PFSK-1 (cell line): ENCODE data around the gene PSIP1.

Experiments
- FOXP2 ChIP-seq: optimal IDR thresholded peaks from 2 replicates; pipeline ENCODE3; 2011; ENCODE audit warnings: borderline replicate concordance, control low read depth, inconsistent platforms; ENCODE audit not compliant: insufficient read depth; ENCODE audit errors: extremely low read length, extremely low read depth
- POLR2AphosphoS5 ChIP-seq: IDR thresholded peaks from 2 replicates; pipeline ENCODE4 v1.6.1; 2012; ENCODE audit warnings: low read depth, mild to moderate bottlenecking, control low read depth, low read length, moderate library complexity
- SIN3A ChIP-seq: IDR thresholded peaks from 2 replicates; pipeline ENCODE4 v1.6.1; 2012; ENCODE audit warnings: mild to moderate bottlenecking, low read length, moderate library complexity, borderline replicate concordance; ENCODE audit not compliant: insufficient read depth
- TAF1 ChIP-seq: IDR thresholded peaks from 2 replicates; pipeline ENCODE4 v1.6.1; 2012; ENCODE audit warnings: low read length, control low read depth, borderline replicate concordance; ENCODE audit not compliant: insufficient read depth
- TF ChIP-seq, protein P1 (sequence below), 2 experiments: IDR thresholded peaks; 2 replicates each; pipeline versions ENCODE4 v1.6.1 to v1.8.0; 2011 to 2012; ENCODE audit warnings: low read depth in 2 of 2, low read length in 2 of 2, control low read depth in 1 of 2, inconsistent platforms in 1 of 2, mild to moderate bottlenecking in 1 of 2, moderate library complexity in 1 of 2; ENCODE audit not compliant: insufficient read depth in 1 of 2

PSIP1 gene

DNA sequence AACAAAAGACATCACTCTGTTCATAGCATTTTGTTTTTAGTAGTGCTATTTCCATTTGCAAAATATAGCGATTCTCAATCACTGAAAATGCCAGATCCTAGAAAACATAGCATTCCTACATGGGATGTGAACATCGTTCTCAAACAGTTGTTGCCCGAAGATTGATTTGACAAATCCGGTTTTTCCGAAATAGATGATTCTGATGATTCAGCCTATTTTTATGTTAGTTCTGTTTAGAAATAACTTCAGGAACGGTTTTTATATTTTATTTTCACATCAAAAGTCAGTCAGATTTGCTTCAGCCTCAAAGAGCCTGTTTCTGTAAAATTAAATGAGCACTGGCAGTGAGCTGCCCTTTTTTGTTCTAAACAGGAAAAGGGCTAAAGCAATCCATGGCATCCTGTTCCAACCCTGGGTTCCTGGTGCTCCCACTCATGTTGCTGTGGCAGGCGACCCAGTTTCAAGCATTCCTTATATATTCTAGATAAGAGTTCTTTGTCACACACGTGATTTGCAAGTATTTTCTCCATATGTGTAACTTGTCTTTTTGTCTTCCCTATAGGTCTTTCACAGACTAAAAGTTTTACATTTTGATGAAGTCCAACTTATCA lies 14.2 kb upstream of the PSIP1 start:
- TF ChIP-seq POLR2AphosphoS5 (no peak), FOXP2 (no peak), TAF1 (no peak), SIN3A (no peak)

DNA sequence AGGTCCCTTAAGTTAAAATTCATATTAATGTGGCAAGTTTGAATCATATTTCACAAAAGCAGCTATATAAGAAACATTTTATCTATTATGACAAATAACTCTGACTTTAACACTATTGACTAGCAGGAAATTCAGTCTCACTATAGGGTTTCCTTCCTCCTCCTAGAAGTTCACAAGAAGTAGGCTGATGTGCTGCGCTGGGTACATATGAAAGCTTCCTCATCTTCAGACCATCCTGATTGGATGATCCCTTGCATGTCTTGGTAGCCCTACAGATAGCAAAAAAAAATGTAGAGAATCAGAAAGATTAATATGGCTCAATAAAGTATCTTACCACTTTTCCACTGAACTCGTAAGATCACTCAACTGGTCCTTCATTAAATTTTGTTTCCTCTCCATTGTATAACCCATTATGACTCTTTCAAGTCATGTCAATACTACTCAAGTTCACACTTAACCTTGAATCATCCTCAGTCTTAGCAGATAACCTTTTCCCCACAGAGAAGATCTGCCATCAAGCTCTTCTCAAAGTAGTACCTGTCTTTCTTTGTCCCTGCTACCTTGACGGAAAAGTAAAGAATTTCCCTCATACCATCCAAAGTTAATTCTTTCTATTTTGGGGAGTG lies 11.5 kb upstream of the PSIP1 start:
- TF ChIP-seq POLR2AphosphoS5, result no peak
- TF ChIP-seq SIN3A, result no peak

DNA sequence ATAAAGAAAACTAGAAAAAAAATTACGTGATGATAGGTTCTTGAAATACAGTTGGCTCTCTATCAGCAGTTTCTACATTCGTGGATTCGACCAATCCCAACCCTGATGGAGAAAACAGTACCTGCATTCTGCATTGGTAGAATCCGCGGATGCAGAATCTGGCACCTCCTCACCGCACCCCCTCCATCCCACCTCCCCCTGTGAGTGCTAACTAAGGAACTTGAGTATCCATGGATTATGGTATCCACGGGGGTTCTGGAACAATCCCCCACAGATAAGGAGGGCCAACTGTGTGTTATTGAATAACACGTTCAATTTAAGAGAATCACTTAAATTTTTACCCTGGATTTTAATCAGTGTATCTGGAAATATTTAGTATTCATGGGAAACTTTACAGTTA lies 10.5 kb upstream of the PSIP1 start:
- TF ChIP-seq POLR2AphosphoS5 (no peak), TAF1 (no peak), SIN3A (no peak), FOXP2 (no peak)
- TF ChIP-seq, protein P1, sequence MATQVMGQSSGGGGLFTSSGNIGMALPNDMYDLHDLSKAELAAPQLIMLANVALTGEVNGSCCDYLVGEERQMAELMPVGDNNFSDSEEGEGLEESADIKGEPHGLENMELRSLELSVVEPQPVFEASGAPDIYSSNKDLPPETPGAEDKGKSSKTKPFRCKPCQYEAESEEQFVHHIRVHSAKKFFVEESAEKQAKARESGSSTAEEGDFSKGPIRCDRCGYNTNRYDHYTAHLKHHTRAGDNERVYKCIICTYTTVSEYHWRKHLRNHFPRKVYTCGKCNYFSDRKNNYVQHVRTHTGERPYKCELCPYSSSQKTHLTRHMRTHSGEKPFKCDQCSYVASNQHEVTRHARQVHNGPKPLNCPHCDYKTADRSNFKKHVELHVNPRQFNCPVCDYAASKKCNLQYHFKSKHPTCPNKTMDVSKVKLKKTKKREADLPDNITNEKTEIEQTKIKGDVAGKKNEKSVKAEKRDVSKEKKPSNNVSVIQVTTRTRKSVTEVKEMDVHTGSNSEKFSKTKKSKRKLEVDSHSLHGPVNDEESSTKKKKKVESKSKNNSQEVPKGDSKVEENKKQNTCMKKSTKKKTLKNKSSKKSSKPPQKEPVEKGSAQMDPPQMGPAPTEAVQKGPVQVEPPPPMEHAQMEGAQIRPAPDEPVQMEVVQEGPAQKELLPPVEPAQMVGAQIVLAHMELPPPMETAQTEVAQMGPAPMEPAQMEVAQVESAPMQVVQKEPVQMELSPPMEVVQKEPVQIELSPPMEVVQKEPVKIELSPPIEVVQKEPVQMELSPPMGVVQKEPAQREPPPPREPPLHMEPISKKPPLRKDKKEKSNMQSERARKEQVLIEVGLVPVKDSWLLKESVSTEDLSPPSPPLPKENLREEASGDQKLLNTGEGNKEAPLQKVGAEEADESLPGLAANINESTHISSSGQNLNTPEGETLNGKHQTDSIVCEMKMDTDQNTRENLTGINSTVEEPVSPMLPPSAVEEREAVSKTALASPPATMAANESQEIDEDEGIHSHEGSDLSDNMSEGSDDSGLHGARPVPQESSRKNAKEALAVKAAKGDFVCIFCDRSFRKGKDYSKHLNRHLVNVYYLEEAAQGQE (IDR thresholded peaks at IDR 0.05; ENCODE audit: insufficient read depth in 1 of 2, low read depth in 2 of 2, low read length in 2 of 2), result no peak

DNA sequence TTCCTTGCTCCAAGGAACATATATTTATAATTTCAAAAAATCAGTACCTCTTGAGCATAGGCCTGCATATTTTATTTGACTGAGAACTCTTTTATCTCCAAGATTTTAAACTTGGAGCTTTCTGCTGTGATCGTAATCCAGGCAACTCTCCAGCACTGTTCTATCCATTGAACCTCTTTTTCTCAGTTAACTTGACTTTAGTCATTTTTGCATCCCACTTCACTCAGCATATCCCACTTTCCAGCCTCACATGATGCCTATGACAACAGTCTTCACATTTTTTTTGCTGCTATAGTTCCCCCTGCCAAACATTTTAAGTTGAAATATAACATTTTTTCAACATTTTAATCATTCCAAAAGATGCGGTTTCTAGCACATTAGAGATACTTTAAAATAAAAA lies 9.1 kb upstream of the PSIP1 start:
- TF ChIP-seq SIN3A (no peak), POLR2AphosphoS5 (no peak), FOXP2 (no peak), TAF1 (no peak)
- TF ChIP-seq, protein P1 (IDR thresholded peaks at IDR 0.05; ENCODE audit: insufficient read depth in 1 of 2, low read depth in 2 of 2, low read length in 2 of 2), result no peak

DNA sequence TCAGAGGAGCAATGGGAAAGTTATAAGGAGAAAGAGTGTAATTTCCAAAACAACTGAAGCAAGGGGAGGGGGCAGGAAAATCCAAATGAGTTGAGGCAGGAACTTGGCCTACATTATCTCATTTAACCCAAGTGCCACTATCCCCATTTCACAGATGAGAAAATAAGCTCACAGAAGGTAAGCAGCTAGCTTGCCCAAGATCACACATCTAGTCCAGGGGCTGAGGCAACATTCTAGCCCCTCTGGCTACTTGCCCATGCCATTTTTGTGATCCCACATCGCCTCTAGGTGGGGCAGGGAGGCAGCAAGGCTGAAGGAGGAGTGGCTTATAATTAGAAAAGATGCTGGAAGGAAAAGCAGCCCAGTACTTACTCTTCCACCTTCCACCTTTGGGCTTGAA lies 2.6 kb upstream of the PSIP1 start:
- no peak for TF ChIP-seq POLR2AphosphoS5
- TF ChIP-seq FOXP2, result no peak
- TF ChIP-seq SIN3A, result no peak
- TF ChIP-seq, protein P1 (IDR thresholded peaks at IDR 0.05; ENCODE audit: insufficient read depth in 1 of 2, low read depth in 2 of 2, low read length in 2 of 2), result no peak

DNA sequence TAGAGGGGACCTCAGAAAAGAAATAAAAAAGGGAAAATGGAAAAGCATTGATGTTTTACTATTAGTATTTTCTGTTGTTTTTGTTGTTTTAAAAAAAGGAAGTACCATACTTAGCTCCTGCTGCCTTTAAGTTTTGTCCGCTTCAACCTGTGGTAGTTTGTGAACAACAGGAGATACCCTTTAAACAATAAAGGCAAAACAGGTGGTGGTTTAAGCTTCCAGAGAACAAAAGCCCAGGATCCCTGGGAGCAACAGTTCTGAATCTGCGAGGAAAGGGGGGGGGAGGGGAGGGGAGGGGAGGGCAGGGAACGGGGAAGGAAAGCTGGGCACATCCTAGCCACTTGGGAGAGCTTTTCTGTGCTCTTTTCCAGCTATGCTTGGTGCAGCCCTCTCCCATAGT lies 2.1 kb upstream of the PSIP1 start:
- no peak for TF ChIP-seq FOXP2
- TF ChIP-seq, protein P1 (IDR thresholded peaks at IDR 0.05; ENCODE audit: insufficient read depth in 1 of 2, low read depth in 2 of 2, low read length in 2 of 2), result no peak
- TF ChIP-seq SIN3A, result no peak
- TF ChIP-seq TAF1, result no peak
- TF ChIP-seq POLR2AphosphoS5, result no peak
